Measurements from ENCODE around the gene EMID1. TPM values are rescaled to one million over a fixed set of nuclear protein-coding genes. Genes with fewer than 3 reads are reported as not detected.

EMID1 gene
- polyA plus RNA-seq, 1 experiment = 1.1 TPM

DNA sequence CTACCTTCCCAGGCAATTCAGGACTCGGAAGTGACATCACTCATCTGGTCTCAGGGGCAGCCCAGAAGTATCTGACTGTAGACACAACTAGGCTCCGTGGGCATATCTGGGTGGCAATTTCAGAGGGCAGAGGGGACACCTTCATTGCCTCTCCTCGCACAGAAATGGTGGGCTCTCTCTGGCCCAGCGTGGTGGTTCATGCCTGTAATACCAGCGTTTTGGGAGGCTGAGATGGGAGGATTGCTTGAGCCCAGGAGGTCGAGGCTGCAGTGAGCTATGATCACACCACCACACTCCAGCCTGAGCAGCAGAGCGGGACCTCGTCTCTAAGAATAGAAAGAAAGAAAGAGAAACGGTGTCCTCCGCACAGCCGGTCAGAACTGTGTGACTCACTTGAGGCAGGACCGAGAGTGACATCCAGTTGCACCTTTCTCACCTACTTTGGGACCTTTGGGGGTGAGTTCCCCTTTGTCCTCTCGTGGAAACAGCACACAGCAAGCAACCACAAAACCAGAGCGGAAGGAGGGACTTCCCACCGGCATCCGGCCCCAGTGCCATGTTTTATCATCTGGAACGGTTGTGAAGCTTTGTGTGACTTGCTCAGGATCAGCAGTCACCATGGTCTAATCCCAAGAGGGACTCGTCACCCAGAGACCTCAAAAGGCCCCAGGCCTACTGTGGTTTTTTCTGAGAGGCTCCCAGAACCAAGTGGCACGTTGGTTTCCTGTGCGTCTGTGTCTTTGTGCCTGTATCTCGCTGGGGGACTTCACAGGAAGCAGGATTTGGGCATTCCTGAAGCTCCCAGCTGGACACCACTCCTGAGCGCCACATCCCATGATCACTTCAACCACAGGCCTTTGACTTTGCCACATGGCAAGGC is 38.4 kb upstream of the EMID1 start:
- Histone ChIP-seq H3K4me3 (ENCODE audit: low read depth, low read length) (no peak overlapping the region), H3K27ac (ENCODE audit: low read depth, low read length) (no peak overlapping the region), H3K9me3 (ENCODE audit: control insufficient read depth, insufficient read depth, low read length) (no peaks in the 10 kb centered on the region), H3K27me3 (ENCODE audit: control insufficient read depth, insufficient read depth, low read length) (peaks cover 5% of the 10 kb centered on the region)
- no peak for DNase-seq (ENCODE audit: low read depth, low spot score)
- POLR2A ChIA-PET = no interaction called here
- CTCF ChIA-PET = no interaction called here
- TF ChIP-seq, protein P1, sequence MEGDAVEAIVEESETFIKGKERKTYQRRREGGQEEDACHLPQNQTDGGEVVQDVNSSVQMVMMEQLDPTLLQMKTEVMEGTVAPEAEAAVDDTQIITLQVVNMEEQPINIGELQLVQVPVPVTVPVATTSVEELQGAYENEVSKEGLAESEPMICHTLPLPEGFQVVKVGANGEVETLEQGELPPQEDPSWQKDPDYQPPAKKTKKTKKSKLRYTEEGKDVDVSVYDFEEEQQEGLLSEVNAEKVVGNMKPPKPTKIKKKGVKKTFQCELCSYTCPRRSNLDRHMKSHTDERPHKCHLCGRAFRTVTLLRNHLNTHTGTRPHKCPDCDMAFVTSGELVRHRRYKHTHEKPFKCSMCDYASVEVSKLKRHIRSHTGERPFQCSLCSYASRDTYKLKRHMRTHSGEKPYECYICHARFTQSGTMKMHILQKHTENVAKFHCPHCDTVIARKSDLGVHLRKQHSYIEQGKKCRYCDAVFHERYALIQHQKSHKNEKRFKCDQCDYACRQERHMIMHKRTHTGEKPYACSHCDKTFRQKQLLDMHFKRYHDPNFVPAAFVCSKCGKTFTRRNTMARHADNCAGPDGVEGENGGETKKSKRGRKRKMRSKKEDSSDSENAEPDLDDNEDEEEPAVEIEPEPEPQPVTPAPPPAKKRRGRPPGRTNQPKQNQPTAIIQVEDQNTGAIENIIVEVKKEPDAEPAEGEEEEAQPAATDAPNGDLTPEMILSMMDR (IDR thresholded peaks at IDR 0.05; ENCODE audit: low read depth, low read length) = no peak

DNA sequence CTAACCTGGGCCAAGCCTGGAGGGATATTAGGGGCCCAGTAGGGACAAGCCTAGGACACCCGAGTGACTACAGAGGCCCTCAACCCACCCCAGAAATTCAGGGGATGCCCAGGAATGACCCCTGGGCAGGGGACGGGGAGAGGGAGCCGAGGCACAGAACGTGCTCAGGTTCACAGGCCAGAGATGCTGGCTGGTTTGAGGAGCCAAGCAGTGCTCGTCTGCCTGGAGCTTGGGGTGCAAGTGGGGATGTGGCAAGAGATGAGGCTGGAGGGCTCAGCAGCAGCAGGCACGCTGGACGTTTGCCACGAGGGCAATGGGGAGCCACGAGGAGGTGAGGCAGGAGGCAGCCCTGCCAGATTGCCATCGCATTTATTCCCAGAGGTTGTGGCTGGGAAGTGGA is 34.0 kb upstream of the EMID1 start:
- H3K9me3 ChIP-seq (ENCODE audit: control insufficient read depth, insufficient read depth, low read length) = peaks cover 6% of the 10 kb centered on the region
- CTCF ChIA-PET = interaction anchor here (1.1 kb wide), 1 partner anchor 18 kb away, joined by 3 read pairs; no protein-coding TSS in a partner anchor
- no peak overlapping the region for H3K4me3 ChIP-seq (ENCODE audit: low read depth, low read length)
- DNase-seq (ENCODE audit: low read depth, low spot score) = no peak
- TF ChIP-seq, protein P1 (IDR thresholded peaks at IDR 0.05; ENCODE audit: low read depth, low read length) = no peak
- no peak overlapping the region for H3K27ac ChIP-seq (ENCODE audit: low read depth, low read length)
- H3K27me3 ChIP-seq (ENCODE audit: control insufficient read depth, insufficient read depth, low read length) = peaks cover 11% of the 10 kb centered on the region
- POLR2A ChIA-PET = no interaction called here

DNA sequence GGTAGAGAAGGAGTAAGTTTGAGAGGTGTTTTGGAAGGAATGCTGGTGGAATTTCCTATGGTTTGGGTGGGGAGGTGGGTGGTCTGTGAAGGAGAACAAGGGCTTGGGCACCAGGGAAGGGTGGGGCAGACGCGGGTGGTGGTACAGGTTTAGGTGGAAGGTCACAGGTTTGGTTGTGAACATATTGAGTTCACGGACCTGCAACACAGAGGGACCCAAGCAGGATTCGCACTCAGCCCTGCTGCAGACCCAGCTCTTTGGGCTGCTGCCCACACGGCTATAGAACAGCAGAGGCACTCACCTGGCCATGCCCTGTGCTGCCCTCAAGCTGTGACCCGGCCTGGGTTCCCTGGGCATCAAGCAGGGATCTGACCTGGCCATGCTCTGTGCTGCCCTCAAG is 33.5 kb upstream of the EMID1 start:
- H3K9me3 ChIP-seq (ENCODE audit: control insufficient read depth, insufficient read depth, low read length) = peaks cover 6% of the 10 kb centered on the region
- POLR2A ChIA-PET = no interaction called here
- peaks cover 13% of the 10 kb centered on the region for H3K27me3 ChIP-seq (ENCODE audit: control insufficient read depth, insufficient read depth, low read length)
- TF ChIP-seq, protein P1 (IDR thresholded peaks at IDR 0.05; ENCODE audit: low read depth, low read length) = no peak
- CTCF ChIA-PET = interaction anchor here (1.1 kb wide), 1 partner anchor 18 kb away, joined by 3 read pairs; no protein-coding TSS in a partner anchor
- H3K27ac ChIP-seq (ENCODE audit: low read depth, low read length) = no peak overlapping the region
- DNase-seq (ENCODE audit: low read depth, low spot score) = no peak
- no peak overlapping the region for H3K4me3 ChIP-seq (ENCODE audit: low read depth, low read length)

DNA sequence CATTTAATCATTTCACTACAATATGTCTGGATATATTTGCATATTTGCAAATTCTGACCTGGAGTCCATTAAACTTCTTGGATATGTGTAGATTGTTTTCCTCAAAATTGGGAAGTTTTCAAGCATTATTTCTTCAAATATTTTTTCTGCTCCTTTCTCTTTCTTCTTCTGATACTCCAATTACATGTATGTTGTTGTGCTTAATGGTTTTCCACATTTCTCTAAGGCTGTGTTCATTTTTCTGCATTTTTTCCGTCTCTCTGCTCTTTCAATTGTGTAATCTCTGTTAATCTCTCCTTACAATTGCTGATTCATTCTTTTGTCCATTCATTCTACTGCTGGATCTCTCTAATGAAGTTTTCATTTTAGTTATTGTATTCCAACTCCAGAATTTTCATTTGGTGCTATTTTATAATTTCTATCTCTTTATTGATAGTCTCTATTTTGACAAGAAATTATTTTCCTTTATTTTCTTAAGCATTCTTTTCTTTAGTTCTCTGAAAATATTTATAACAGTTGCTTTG is 30.3 kb upstream of the EMID1 start:
- no peak overlapping the region for H3K4me3 ChIP-seq (ENCODE audit: low read depth, low read length)
- DNase-seq (ENCODE audit: low read depth, low spot score) = no peak
- H3K27ac ChIP-seq (ENCODE audit: low read depth, low read length) = no peak overlapping the region
- H3K9me3 ChIP-seq (ENCODE audit: control insufficient read depth, insufficient read depth, low read length) = peaks cover 6% of the 10 kb centered on the region
- TF ChIP-seq, protein P1 (IDR thresholded peaks at IDR 0.05; ENCODE audit: low read depth, low read length) = no peak
- POLR2A ChIA-PET = no interaction called here
- peaks cover 7% of the 10 kb centered on the region for H3K27me3 ChIP-seq (ENCODE audit: control insufficient read depth, insufficient read depth, low read length)
- CTCF ChIA-PET = interaction anchor here (0.8 to 1.0 kb wide), 2 partner anchors 21 to 71 kb away, joined by 3 to 8 read pairs; no protein-coding TSS in a partner anchor
